HEK293 (cell line): ENCODE data around the gene TMEM9B.

Source experiments
- CTCF ChIA-PET: fragments of 350-600 bp; formaldehyde crosslinking; extraction: SDS; loops from one replicate; lab custom pipeline; 2021; ENCODE audit warnings: antibody characterized with exemption; lab: Yijun Ruan, JAX
- POLR2A ChIA-PET: fragments of 300-600 bp; formaldehyde crosslinking; extraction: SDS; loops from one replicate; lab custom pipeline; 2020; ENCODE audit warnings: antibody characterized with exemption, inconsistent platforms; lab: Yijun Ruan, JAX
- H3K27ac ChIP-seq: fragments of 200-500 bp; sonication (Bioruptor generic); 2 replicates; pipeline ENCODE4 v1.5.1; 2014; ENCODE audit warnings: low read depth, low read length, control low read depth, inconsistent platforms; ENCODE audit errors: extremely low read depth
- H3K36me3 ChIP-seq, 2 experiments: fragments of 200-500 bp in 1 of 2; sonication (Bioruptor generic) in 1 of 2; 1 replicate in 1 of 2; 2 replicates in 1 of 2; pipeline ENCODE4 v1.5.1; 2014 to 2017; ENCODE audit warnings: inconsistent platforms in 2 of 2, low read length in 2 of 2; ENCODE audit not compliant: control insufficient read depth in 2 of 2, insufficient read depth in 1 of 2
- H3K4me1 ChIP-seq: fragments of 200-500 bp; sonication (Bioruptor generic); 2 replicates; pipeline ENCODE4 v1.5.1; 2014; ENCODE audit warnings: mild to moderate bottlenecking, low read length, inconsistent platforms; ENCODE audit not compliant: control insufficient read depth, insufficient read depth
- H3K4me3 ChIP-seq: 2 replicates; pipeline ENCODE4 v1.5.1; 2011; ENCODE audit warnings: low read depth, mild to moderate bottlenecking, control low read depth, low read length, moderate library complexity
- H3K9me3 ChIP-seq: fragments of 200-500 bp; sonication (Bioruptor generic); 2 replicates; pipeline ENCODE4 v1.5.1; 2014; ENCODE audit warnings: low read depth, low read length, inconsistent platforms; ENCODE audit not compliant: control insufficient read depth, insufficient read depth
- CTCF ChIP-seq: fragments of 450-650 bp; formaldehyde crosslinking; IDR thresholded peaks from 2 replicates; pipeline ENCODE4 v1.5.1; 2016; ENCODE audit warnings: missing biosample characterization, missing genetic modification characterization
- FEZF1 ChIP-seq: fragments of 450-650 bp; formaldehyde crosslinking; IDR thresholded peaks from 2 replicates; pipeline ENCODE4 v1.5.1; 2016; ENCODE audit warnings: missing biosample characterization, missing genetic modification characterization
- KLF10 ChIP-seq: fragments of 450-650 bp; IDR thresholded peaks from 2 replicates; pipeline ENCODE4 v1.5.1; 2018; ENCODE audit warnings: missing biosample characterization, mild to moderate bottlenecking, missing genetic modification characterization
- KLF16 ChIP-seq: fragments of 450-650 bp; formaldehyde crosslinking; IDR thresholded peaks from 2 replicates; pipeline ENCODE4 v1.5.1; 2017; ENCODE audit warnings: missing biosample characterization, missing genetic modification characterization
- KLF9 ChIP-seq: fragments of 450-650 bp; formaldehyde crosslinking; IDR thresholded peaks from 2 replicates; pipeline ENCODE4 v1.5.1; 2016; ENCODE audit warnings: missing biosample characterization, missing genetic modification characterization, low read depth
- SCRT1 ChIP-seq: fragments of 450-650 bp; formaldehyde crosslinking; IDR thresholded peaks from 2 replicates; pipeline ENCODE4 v1.5.1; 2016; ENCODE audit warnings: missing biosample characterization, missing genetic modification characterization, borderline replicate concordance
- SETDB1 ChIP-seq: IDR thresholded peaks from one replicate; pipeline ENCODE4 v1.6.1; 2017; ENCODE audit warnings: mild to moderate bottlenecking, low read length, moderate library complexity, mixed read lengths; ENCODE audit not compliant: insufficient read length
- SP3 ChIP-seq: fragments of 450-650 bp; formaldehyde crosslinking; IDR thresholded peaks from 2 replicates; pipeline ENCODE4 v1.5.1; 2016; ENCODE audit warnings: missing biosample characterization, missing genetic modification characterization
- TRIM28 ChIP-seq: IDR thresholded peaks from 2 replicates; pipeline ENCODE4 v1.6.1; 2011; ENCODE audit warnings: low read length, control low read depth, borderline replicate concordance
- ZBTB1 ChIP-seq: fragments of 450-650 bp; formaldehyde crosslinking; IDR thresholded peaks from 2 replicates; pipeline ENCODE4 v1.5.1; 2016; ENCODE audit warnings: missing biosample characterization, missing genetic modification characterization
- ZBTB7A ChIP-seq: fragments of 450-650 bp; formaldehyde crosslinking; IDR thresholded peaks from 2 replicates; pipeline ENCODE4 v1.5.1; 2016; ENCODE audit warnings: low read depth, missing biosample characterization, missing genetic modification characterization
- ZFP37 ChIP-seq: fragments of 450-650 bp; formaldehyde crosslinking; IDR thresholded peaks from 2 replicates; pipeline ENCODE4 v1.5.1; 2016; ENCODE audit warnings: missing biosample characterization, missing genetic modification characterization
- ZIC2 ChIP-seq: fragments of 450-650 bp; formaldehyde crosslinking; IDR thresholded peaks from 2 replicates; pipeline ENCODE4 v1.5.1; 2016; ENCODE audit warnings: missing biosample characterization, missing genetic modification characterization
- ZNF10 ChIP-seq: fragments of 450-650 bp; formaldehyde crosslinking; IDR thresholded peaks from 2 replicates; pipeline ENCODE4 v1.5.1; 2017; ENCODE audit warnings: missing biosample characterization, missing genetic modification characterization
- ZNF140 ChIP-seq: fragments of 450-650 bp; formaldehyde crosslinking; IDR thresholded peaks from 2 replicates; pipeline ENCODE4 v1.5.1; 2016; ENCODE audit warnings: missing biosample characterization, missing genetic modification characterization
- ZNF155 ChIP-seq: fragments of 450-650 bp; formaldehyde crosslinking; IDR thresholded peaks from 2 replicates; pipeline ENCODE4 v1.5.1; 2016; ENCODE audit warnings: missing biosample characterization, missing genetic modification characterization
- ZNF16 ChIP-seq: fragments of 450-650 bp; formaldehyde crosslinking; IDR thresholded peaks from 2 replicates; pipeline ENCODE4 v1.5.1; 2016; ENCODE audit warnings: low read depth, missing biosample characterization, missing genetic modification characterization
- ZNF169 ChIP-seq: fragments of 450-650 bp; formaldehyde crosslinking; IDR thresholded peaks from 2 replicates; pipeline ENCODE4 v1.5.1; 2016; ENCODE audit warnings: missing biosample characterization, missing genetic modification characterization
- ZNF19 ChIP-seq: fragments of 450-650 bp; formaldehyde crosslinking; IDR thresholded peaks from 2 replicates; pipeline ENCODE4; 2016; ENCODE audit warnings: missing biosample characterization, missing genetic modification characterization, low read depth
- ZNF202 ChIP-seq: fragments of 450-650 bp; formaldehyde crosslinking; IDR thresholded peaks from 2 replicates; pipeline ENCODE4 v1.5.1; 2016; ENCODE audit warnings: missing biosample characterization, missing genetic modification characterization, borderline replicate concordance
- ZNF274 ChIP-seq, 2 experiments: fragments of 200-500 bp in 1 of 2; fragments of 450-650 bp in 1 of 2; sonication (Bioruptor generic) in 1 of 2; formaldehyde crosslinking in 1 of 2; IDR thresholded peaks; 2 replicates each; pipeline versions ENCODE4 v1.5.1 to v1.6.1; 2014 to 2016; ENCODE audit warnings: borderline replicate concordance in 1 of 2, inconsistent platforms in 1 of 2, low read length in 1 of 2, missing biosample characterization in 1 of 2, missing genetic modification characterization in 1 of 2
- ZNF280C ChIP-seq: fragments of 450-650 bp; formaldehyde crosslinking; IDR thresholded peaks from 2 replicates; pipeline ENCODE4 v1.5.1; 2016; ENCODE audit warnings: missing biosample characterization, missing genetic modification characterization
- ZNF37A ChIP-seq: fragments of 450-650 bp; IDR thresholded peaks from 2 replicates; pipeline ENCODE4 v1.5.1; 2018; ENCODE audit warnings: missing biosample characterization, missing genetic modification characterization
- ZNF501 ChIP-seq: fragments of 450-650 bp; formaldehyde crosslinking; IDR thresholded peaks from 2 replicates; pipeline ENCODE4 v1.5.1; 2016; ENCODE audit warnings: missing biosample characterization, missing genetic modification characterization
- ZNF549 ChIP-seq: fragments of 450-650 bp; IDR thresholded peaks from 2 replicates; pipeline ENCODE4 v1.5.1; 2018; ENCODE audit warnings: missing biosample characterization, missing genetic modification characterization, mild to moderate bottlenecking, inconsistent platforms, moderate library complexity
- ZNF654 ChIP-seq: fragments of 450-650 bp; formaldehyde crosslinking; IDR thresholded peaks from 2 replicates; pipeline ENCODE4 v1.5.1; 2016; ENCODE audit warnings: low read depth, missing biosample characterization, missing genetic modification characterization
- ZNF785 ChIP-seq: fragments of 450-650 bp; formaldehyde crosslinking; IDR thresholded peaks from 2 replicates; pipeline ENCODE4 v1.5.1; 2016; ENCODE audit warnings: missing biosample characterization, missing genetic modification characterization

The TMEM9B gene

GRCh38 chr11:8899119-8899753 is 65.0 kb downstream of the TMEM9B start:
- no peaks in the 10 kb centered on the region for H3K9me3 ChIP-seq
- H3K4me1 ChIP-seq: no peaks in the 10 kb centered on the region
- H3K36me3 ChIP-seq: no peaks in the 10 kb centered on the region
- H3K27ac ChIP-seq: no peak overlapping the region
- no peak overlapping the region for H3K4me3 ChIP-seq
- ChIA-PET POLR2A (no interaction called here), CTCF (no interaction called here)
- TF ChIP-seq SETDB1: peak; percentile 96
- TF ChIP-seq ZNF169 (tag by site-specific recombination): no peak
- TF ChIP-seq ZNF280C (tag by site-specific recombination): no peak
- TF ChIP-seq ZBTB1 (tag by site-specific recombination): no peak
- TF ChIP-seq ZNF19 (tag by site-specific recombination): no peak
- no peak for TF ChIP-seq KLF10 (tag by site-specific recombination)
- TF ChIP-seq SCRT1 (tag by site-specific recombination): no peak
- no peak for TF ChIP-seq ZIC2 (tag by site-specific recombination)
- TF ChIP-seq ZNF202 (tag by site-specific recombination): no peak
- TF ChIP-seq ZNF654: no peak
- TF ChIP-seq CTCF (tag by site-specific recombination): no peak
- 0 out of 2 replicates have a peak, but pooled peaks have one; percentile 13 for TF ChIP-seq ZNF549 (tag by site-specific recombination)
- TF ChIP-seq ZBTB7A (tag by site-specific recombination): no peak
- TF ChIP-seq TRIM28: peak; percentile 94
- TF ChIP-seq FEZF1 (tag by site-specific recombination): no peak
- TF ChIP-seq ZNF10 (tag by site-specific recombination): no peak
- no peak for TF ChIP-seq ZFP37 (tag by site-specific recombination)
- no peak for TF ChIP-seq SP3 (tag by site-specific recombination)
- TF ChIP-seq ZNF274 (IDR thresholded peaks at IDR 0.05; ENCODE audit: low read length): no peak
- no peak for TF ChIP-seq ZNF274 (tag by site-specific recombination; IDR thresholded peaks at IDR 0.05; ENCODE audit: borderline replicate concordance)
- TF ChIP-seq ZNF155 (tag by site-specific recombination): no peak
- TF ChIP-seq ZNF501 (tag by site-specific recombination): no peak
- no peak for TF ChIP-seq ZNF16 (tag by site-specific recombination)
- TF ChIP-seq ZNF37A (tag by site-specific recombination): no peak
- no peak for TF ChIP-seq ZNF785
- no peak for TF ChIP-seq KLF9 (tag by site-specific recombination)
- no peak for TF ChIP-seq ZNF140 (tag by site-specific recombination)
- TF ChIP-seq KLF16 (tag by site-specific recombination): no peak
